HEK293T (cell line): ENCODE measurements around the gene IL19.

Experiments used
- CTCF ChIA-PET: fragments of 350-600 bp; formaldehyde crosslinking; extraction: SDS; loops from one replicate; lab custom pipeline; 2021; ENCODE audit warnings: antibody characterized with exemption, inconsistent platforms; lab: Yijun Ruan, JAX
- POLR2A ChIA-PET: fragments of 350-600 bp; formaldehyde crosslinking; extraction: SDS; loops from one replicate; lab custom pipeline; 2020; ENCODE audit warnings: antibody characterized with exemption, inconsistent platforms; lab: Yijun Ruan, JAX
- DNase-seq: peaks from one replicate; pipeline ENCODE4 v3.0.0; 2012; ENCODE audit warnings: mixed read lengths; ENCODE audit errors: extremely low spot score
- ARNT ChIP-seq: fragments of 450-650 bp; IDR thresholded peaks from 2 replicates; pipeline ENCODE4 v1.6.1; 2017; ENCODE audit warnings: mild to moderate bottlenecking
- BHLHE40 ChIP-seq: fragments of 450-650 bp; IDR thresholded peaks from 2 replicates; pipeline ENCODE4 v1.6.1; 2016; ENCODE audit warnings: mild to moderate bottlenecking, moderate library complexity, borderline replicate concordance
- CTBP1 ChIP-seq: fragments of 450-650 bp; IDR thresholded peaks from 2 replicates; pipeline ENCODE4 v1.6.1; 2016; ENCODE audit warnings: borderline replicate concordance
- ELF4 ChIP-seq: fragments of 450-650 bp; IDR thresholded peaks from 2 replicates; pipeline ENCODE4 v1.6.1; 2017; ENCODE audit warnings: antibody characterized with exemption
- FOXA1 ChIP-seq: fragments of 450-650 bp; IDR thresholded peaks from 2 replicates; pipeline ENCODE4 v1.6.1; 2016; ENCODE audit warnings: mild to moderate bottlenecking
- FOXK2 ChIP-seq: fragments of 450-650 bp; IDR thresholded peaks from 2 replicates; pipeline ENCODE4 v1.6.1; 2016; ENCODE audit warnings: mild to moderate bottlenecking
- FOXM1 ChIP-seq: fragments of 450-650 bp; IDR thresholded peaks from 2 replicates; pipeline ENCODE4 v1.6.1; 2017; ENCODE audit warnings: mild to moderate bottlenecking, borderline replicate concordance
- HDGF ChIP-seq: fragments of 450-650 bp; IDR thresholded peaks from 2 replicates; pipeline ENCODE4 v1.6.1; 2017; ENCODE audit warnings: antibody characterized with exemption, borderline replicate concordance
- L3MBTL2 ChIP-seq: fragments of 450-650 bp; conservative IDR thresholded peaks from 2 replicates; pipeline ENCODE4 v1.6.1; 2016; ENCODE audit warnings: mild to moderate bottlenecking
- LEF1 ChIP-seq: fragments of 450-650 bp; IDR thresholded peaks from 2 replicates; pipeline ENCODE4 v1.6.1; 2017; ENCODE audit warnings: mild to moderate bottlenecking, borderline replicate concordance
- NFRKB ChIP-seq: fragments of 450-650 bp; IDR thresholded peaks from 2 replicates; pipeline ENCODE4 v1.6.1; 2016; ENCODE audit warnings: mild to moderate bottlenecking, moderate library complexity
- PKNOX1 ChIP-seq: fragments of 450-650 bp; IDR thresholded peaks from 2 replicates; pipeline ENCODE4 v1.6.1; 2016
- SP1 ChIP-seq: fragments of 450-650 bp; IDR thresholded peaks from 2 replicates; pipeline ENCODE4 v1.6.1; 2017
- SUZ12 ChIP-seq: fragments of 450-650 bp; IDR thresholded peaks from 2 replicates; pipeline ENCODE4 v1.6.1; 2016; ENCODE audit warnings: mild to moderate bottlenecking
- TARDBP ChIP-seq: fragments of 450-650 bp; IDR thresholded peaks from 2 replicates; pipeline ENCODE4 v1.6.1; 2016
- ZNF384 ChIP-seq: fragments of 450-650 bp; IDR thresholded peaks from 2 replicates; pipeline ENCODE4 v1.6.1; 2016

Gene IL19

GRCh38 chr1:206873603-206874188, 103.1 kb downstream of the IL19 start:
- TF ChIP-seq ELF4 = no peak
- TF ChIP-seq FOXA1 = no peak
- TF ChIP-seq CTBP1 = no peak
- no peak for TF ChIP-seq TARDBP
- no peak for TF ChIP-seq L3MBTL2
- TF ChIP-seq ZNF384 = no peak
- no peak for TF ChIP-seq SP1
- TF ChIP-seq BHLHE40 = no peak
- TF ChIP-seq LEF1 = no peak
- no peak for TF ChIP-seq PKNOX1
- no peak for TF ChIP-seq NFRKB
- no peak for TF ChIP-seq ARNT
- no peak for TF ChIP-seq SUZ12
- TF ChIP-seq FOXM1 = no peak
- TF ChIP-seq FOXK2 = no peak
- no peak for TF ChIP-seq HDGF
- DNase-seq = no peak
- POLR2A ChIA-PET = no interaction called here
- CTCF ChIA-PET = no interaction called here

DNA sequence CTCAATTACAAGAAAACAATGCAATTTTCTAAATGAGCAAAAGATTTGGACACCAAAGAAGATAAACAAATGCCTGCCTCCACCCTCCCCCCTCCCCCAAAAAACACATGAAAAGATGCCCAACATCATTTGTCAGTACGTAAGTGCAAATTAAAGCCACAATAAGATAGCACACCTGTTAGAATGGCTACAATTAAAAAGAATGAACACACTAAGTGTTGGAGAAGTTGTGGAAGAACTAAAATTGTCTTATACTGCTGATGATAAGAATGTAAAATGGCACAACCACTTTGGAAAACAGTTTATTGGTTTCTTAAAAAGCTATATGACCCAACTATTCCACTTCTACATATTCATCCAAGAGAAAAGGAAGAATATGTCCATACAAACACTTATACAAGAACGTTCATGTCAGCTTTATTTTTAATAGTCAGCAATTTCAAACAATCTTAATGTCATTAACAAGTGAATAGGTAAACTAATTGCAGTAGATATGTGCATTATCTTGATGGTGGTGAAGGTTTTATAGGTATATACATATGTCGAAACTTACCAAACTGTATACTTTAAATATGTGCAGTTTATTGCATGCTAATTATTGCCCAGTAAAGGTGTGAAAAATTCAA, 105.3 kb downstream of the IL19 start:
- CTCF ChIA-PET = no interaction called here
- POLR2A ChIA-PET = no interaction called here

DNA sequence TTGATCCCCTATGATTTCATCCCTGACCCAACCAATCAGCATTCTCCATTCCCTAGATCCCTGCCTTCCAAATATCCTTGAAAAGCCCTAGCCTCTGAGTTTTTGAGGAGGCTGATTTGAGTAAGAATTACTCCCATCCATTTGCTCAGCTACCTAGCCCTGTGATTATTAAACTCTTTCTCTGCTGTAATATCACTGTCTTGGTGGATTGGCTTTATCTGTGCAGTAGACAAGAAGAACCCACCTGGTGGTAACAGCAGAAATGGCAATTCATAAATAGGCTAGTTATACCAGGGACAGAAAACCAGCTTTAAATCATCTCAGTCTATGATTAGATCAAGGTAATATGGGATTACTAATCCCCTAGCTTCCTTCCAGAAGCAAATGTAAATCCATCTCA, 107.9 kb downstream of the IL19 start:
- ChIA-PET POLR2A (no interaction called here), CTCF (interaction anchor here (0.9 kb wide), 1 partner anchor 30 kb away, joined by 3 read pairs; no protein-coding TSS in a partner anchor)
- TF ChIP-seq L3MBTL2 (no peak), BHLHE40 (no peak), HDGF (no peak), FOXA1 (no peak), FOXK2 (no peak), LEF1 (no peak), TARDBP (no peak), CTBP1 (no peak), ZNF384 (no peak), ARNT (no peak), NFRKB (no peak), FOXM1 (no peak), SP1 (no peak), SUZ12 (no peak), ELF4 (no peak), PKNOX1 (no peak)
- DNase-seq = no peak

More for the DNA sequence above, 105.3 kb downstream of the IL19 start:
- DNase-seq = no peak
- TF ChIP-seq SUZ12 (no peak), ZNF384 (no peak), ARNT (no peak), PKNOX1 (no peak), NFRKB (no peak), L3MBTL2 (no peak), FOXM1 (no peak), FOXK2 (no peak), HDGF (no peak)

- CTCF ChIA-PET = no interaction called here
- no peak for TF ChIP-seq SUZ12
- no peak for TF ChIP-seq HDGF
- TF ChIP-seq PKNOX1 = no peak
- no peak for TF ChIP-seq FOXM1
- no peak for TF ChIP-seq ELF4
- no peak for TF ChIP-seq SP1
- no peak for TF ChIP-seq LEF1
- no peak for TF ChIP-seq FOXK2
- TF ChIP-seq FOXA1 = no peak
- no peak for TF ChIP-seq CTBP1
- no peak for TF ChIP-seq NFRKB
- TF ChIP-seq L3MBTL2 = no peak
- no peak for TF ChIP-seq BHLHE40
- no peak for TF ChIP-seq ZNF384
- no peak for TF ChIP-seq TARDBP
- TF ChIP-seq ARNT = no peak
- POLR2A ChIA-PET = no interaction called here
- no peak for DNase-seq
Measured at GRCh38 chr1:206880314-206880713, 109.7 kb downstream of the IL19 start.

- DNase-seq = no peak
- TF ChIP-seq TARDBP (no peak), PKNOX1 (no peak), CTBP1 (no peak), LEF1 (no peak), ARNT (no peak), BHLHE40 (no peak), NFRKB (no peak), SP1 (no peak), FOXA1 (no peak), ZNF384 (no peak), HDGF (no peak), L3MBTL2 (no peak), SUZ12 (no peak), ELF4 (no peak), FOXM1 (no peak)
- POLR2A ChIA-PET = no interaction called here
- CTCF ChIA-PET = no interaction called here
Measured at GRCh38 chr1:206882555-206882954, 112.0 kb downstream of the IL19 start.
